ENCODE data around the gene DAP.
A peak's percentile ranks its signal among the peaks of the same experiment; 100 is the strongest.

The DAP gene

DNA sequence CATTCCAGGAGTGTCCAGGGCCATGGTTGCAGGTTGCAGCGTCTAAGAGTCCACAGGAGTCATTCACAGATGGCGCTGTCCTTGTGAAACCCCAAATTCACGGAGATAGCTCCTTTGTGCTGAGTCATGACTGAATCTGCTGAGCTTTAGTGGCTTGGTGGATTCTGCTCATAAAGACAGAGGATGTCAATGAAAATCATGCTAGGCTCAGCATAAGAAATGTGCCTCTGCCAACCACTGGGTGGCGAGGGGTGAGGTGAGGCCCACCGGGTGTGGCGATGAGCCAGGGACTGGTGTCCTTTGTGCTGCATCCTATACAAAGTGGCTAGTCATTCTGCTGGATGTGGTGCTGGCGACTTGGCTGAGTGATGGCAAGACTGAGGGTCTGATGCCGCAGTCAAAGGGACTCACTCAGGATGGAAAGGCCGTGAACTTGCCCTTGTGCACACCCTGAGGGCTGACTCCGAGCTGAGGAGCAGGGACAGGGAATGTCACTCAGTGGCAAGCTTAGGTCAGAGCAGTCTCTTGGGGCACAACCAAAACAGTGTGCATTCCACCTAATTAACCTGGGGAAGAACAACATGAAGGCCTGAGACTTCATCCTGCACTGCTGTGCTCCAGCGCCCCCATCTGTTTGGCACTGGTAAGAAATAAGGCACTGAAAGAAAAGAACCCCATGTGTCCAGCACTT lies 71.5 kb downstream of the DAP start:
- peak; percentile 31 for DNase-seq (ENCODE audit: low spot score)

DNA sequence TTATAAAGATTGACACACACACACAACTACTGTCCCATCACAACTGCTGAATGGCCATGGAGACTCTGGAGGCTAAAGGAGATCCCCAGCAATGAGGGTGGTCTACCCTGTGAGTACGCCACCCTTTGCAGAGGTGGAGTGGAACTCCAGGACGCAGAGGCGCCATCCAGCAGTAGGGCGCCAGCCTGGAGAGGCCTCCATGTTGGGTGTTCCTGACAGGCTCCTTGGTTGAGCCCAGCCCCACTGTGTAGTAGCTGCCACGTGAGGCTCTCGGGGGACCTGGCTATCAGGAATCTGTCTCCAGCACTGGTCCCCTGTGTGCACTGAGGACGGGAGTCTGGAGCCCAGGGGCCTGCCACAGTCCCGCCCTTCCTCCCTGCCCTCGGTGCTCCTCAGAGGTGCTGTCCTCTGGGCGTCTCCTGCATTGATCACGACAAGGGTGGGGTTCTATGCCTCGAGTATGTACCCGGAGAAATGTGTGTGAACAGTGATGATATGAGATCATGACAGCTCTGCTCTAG lies 72.3 kb downstream of the DAP start:
- no peak for DNase-seq (ENCODE audit: low spot score)

GRCh38 chr5:10686890-10687289 lies 74.1 kb downstream of the DAP start:
- DNase-seq (ENCODE audit: low spot score) = no peak

GRCh38 chr5:10685115-10685521 lies 75.9 kb downstream of the DAP start:
- no peak for DNase-seq (ENCODE audit: low spot score)

DNA sequence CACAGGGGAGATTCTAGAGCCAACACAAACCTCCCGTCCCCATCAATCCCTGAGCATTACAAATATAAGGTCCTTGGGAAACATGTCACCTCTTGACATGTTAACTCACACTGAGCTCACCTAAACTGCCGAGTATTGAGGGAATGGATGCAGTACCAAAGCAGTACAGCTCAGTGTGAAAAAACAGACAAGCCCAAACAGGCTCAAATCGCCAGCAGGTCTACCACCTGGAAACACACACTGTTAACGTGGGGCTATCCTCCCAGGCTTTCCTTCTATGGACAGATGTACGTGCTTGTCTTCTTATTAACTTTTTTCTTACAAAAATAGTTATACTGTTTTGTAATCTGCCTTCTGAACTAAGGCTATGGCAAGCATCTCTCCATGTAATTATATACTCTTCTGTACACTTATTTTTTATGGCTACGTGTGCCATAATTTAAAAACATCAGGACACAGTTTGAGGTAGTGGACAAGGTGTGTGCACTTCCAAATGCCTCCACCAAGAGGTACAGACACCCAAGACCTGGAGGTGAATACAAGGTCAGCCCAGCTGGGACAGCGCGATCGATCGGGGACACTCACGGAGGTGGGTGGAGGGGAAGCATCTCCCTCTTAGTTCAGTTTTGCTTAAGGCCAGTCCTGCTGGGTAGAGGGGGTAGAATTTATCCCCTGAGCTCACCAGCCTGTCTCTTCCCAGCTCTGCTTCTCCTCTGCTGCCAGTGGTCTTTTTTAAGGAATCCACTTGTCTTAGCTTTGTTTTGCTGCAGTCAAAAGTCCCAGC lies 76.5 kb downstream of the DAP start:
- no peak for DNase-seq (ENCODE audit: low spot score)

DNA sequence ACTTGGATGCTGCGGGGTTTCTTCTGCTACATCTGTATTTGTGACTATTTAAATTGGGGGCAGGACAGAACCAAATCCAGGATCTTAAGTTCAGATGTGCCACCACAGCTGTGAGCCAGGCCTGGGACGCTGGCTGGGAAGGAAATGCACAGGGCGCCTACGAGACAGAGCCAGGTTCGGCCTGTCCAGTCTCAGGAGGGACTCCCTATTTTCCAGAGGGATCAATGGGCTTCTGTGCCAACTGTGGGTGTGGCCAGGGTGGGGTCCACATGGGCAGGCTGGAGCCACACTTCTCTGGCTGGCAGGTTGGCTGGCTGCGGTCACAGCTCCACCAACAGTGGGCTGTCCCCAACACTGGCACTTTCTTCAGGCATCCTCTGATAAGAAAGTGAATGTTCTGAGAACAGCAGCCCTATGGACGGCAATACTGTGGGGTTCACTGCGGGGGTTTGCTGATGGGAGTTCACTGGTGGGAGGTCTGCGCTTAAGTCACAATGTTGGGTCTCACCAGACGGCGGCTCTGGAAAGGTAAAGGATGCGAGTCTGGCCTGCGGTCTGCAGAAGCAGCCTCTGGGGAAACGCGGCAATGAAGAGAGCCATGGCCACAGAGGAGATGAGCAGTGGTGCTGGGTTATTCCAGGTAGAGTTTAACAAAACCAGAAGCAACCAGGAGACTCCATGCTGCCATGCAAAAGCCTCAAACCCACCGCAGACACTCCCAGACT lies 78.1 kb downstream of the DAP start:
- DNase-seq (ENCODE audit: low spot score) = no peak

- DNase-seq (ENCODE audit: low spot score) = no peak
These were observed 79.0 kb downstream of the DAP start for GRCh38 chr5:10681731-10682679.

DNA sequence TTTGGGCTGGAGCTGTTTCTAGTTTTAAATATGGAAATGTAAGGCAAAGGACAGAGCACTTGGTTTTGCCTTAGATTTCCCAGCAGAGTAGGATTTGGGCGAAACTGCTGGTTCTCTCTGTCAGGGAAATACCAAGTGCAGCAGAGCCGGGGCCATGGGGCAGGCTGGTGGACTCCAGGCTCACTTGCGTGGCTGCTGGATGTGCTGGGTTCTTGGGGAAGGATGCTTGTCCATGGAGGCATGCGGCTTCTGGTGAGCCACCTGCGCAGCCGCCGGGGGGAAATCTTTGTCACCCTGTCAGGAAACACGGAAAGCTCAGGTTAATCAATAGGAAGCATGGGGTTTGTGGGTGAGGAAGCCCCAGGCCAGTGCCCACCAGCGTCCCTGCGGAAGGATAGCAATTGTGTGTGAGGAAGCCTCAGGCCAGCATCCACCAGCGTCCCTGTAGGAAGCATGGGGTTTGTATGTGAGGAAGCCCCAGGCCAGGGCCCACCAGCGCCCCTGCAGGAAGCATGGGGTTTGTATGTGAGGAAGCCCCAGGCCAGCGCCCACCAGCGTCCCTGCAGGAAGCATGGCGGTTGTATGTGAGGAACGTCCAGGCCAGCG lies 80.1 kb downstream of the DAP start:
- no peak for DNase-seq (ENCODE audit: low spot score)

DNA sequence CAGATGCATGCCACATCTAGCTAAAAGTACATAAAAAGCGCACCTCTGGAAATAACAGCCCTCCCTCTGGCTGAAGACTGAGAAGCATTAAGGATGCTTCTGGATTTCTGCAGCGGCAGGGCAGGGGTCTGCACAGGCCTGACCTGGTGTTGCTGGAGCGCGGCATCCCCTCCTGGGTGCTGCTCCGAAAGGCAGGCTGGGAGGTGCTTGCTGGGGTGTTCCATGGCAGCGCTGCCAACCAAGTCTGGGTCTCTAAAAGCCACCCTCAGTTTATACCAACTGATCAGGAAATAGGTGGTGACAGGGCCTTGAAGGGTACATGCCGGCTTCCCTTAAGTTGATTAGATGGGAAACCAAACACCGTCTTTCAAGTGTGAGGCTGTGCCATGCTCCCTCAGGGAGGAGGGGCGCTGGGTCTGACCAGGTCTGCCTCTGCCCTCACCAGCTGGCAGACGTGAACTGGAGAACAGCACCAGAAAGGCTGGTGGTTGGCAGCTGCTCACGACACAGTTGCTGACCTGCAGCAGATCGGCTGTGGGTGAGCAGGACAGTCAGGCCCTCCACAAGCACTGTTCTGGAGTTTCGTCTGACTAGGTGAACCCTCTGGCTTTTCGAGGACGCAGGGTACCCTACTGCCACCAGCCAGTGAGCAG lies 81.6 kb downstream of the DAP start:
- DNase-seq (ENCODE audit: low spot score) = no peak

DNA sequence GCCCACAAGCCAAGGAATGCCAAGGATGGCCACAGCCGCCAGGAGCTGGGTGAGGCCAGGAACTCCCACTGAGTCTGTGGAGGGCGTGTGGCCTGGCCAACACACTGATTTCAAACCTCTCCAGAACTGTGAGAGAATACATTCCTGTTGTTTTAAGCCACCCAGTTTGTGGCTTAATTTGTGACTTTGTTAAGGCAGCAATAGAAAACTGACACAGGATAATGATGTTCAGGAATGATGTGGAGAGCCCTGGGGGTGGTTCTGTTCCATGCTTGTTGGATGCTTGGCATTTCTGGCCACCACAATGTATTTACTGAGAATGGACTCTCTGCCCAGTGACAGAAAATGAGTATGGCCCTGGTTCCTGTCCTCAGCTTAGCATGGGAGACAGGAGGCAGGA lies 82.8 kb downstream of the DAP start:
- DNase-seq (ENCODE audit: low spot score) = no peak

GRCh38 chr5:10677533-10677932 lies 83.5 kb downstream of the DAP start:
- no peak for DNase-seq (ENCODE audit: low spot score)

- no peak for DNase-seq (ENCODE audit: low spot score)
These were observed 84.1 kb downstream of the DAP start for GRCh38 chr5:10676946-10677345.

- no peak for DNase-seq (ENCODE audit: low spot score)
These were observed 84.8 kb downstream of the DAP start for GRCh38 chr5:10676224-10676623.

GRCh38 chr5:10675177-10675700 lies 85.8 kb downstream of the DAP start:
- no peak for DNase-seq (ENCODE audit: low spot score)

- no peak for DNase-seq (ENCODE audit: low spot score)
These were observed 86.5 kb downstream of the DAP start for GRCh38 chr5:10674582-10674981.

DNA sequence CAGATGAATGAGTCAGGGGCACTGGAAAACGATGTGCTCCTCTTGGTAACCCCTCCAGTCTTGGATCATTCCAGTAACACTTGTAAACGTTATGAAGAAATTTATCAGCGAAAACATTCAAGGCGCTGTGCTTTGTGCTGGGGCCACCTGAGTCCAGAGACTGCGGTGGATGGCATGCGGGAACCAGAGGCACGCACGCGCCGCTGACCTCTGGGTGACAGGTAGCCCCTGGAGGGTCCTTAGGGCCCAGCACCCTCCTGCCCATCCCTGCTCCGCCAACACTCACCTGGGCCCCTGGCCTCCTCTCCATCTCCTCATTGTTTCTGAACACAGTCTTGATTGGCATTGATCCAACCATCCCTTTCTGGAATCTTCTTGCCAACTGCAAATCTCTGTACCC lies 86.9 kb downstream of the DAP start:
- DNase-seq (ENCODE audit: low spot score) = no peak

DNA sequence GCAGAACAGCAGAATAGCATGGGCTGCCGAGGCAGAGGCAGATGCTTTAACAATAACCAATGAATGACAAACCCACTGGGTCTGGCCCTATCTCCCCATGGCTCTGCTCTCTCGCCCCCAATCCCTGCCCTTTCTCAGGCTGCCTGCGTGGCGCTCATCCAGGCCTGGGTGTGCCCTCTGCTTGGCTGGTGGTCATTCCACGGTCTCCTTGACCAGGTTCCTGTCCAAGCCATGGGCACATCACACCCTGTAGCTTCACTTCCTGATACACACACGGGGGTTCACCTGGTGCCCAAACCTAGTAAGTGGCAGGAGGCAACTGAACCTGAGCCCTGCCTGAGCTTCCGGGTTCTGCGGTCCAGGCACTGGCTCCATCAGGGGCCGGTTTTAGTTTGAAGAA lies 87.6 kb downstream of the DAP start:
- no peak for DNase-seq (ENCODE audit: low spot score)

- no peak for DNase-seq (ENCODE audit: low spot score)
These were observed 88.0 kb downstream of the DAP start for GRCh38 chr5:10673017-10673389.

DNA sequence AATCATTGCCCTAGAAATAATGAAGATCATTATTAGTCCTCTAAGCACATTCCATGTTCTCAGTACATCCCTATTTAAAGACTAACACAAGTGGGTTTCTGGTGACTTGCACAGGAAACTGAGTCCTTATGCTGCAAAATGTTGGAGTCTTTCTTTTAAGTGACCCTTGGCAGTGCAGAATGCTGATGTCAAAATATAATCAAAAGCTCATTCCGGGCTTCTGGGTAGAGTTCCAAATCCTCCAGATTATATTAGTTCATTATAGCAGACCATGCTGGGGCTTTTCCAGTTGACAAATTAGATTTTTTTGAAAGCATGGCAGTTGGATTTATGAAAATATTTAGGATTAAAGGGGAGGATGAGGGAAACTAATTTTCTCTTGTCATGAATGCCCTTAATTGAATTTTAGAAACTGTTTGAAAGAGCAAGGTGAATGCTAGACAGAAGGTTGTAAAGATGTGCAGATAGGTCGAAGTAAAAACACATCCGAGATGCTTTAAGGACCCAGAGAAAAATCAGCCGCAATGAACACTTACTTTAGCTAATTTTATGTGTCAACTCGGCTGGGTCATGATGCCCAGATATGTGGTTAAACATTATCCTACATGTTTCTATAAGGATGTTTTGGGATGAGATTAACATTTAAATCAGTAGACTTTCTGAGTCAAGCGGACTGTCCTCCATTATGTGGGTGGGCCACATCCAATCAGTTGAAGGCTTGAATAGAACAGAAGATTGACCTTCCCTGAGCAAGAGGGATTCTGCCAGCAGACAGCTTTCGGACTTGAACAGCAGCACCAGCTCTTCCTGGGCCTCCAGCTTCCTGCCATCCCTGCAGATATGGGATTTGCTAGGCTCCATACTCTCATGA lies 88.7 kb downstream of the DAP start:
- no peak for DNase-seq (ENCODE audit: low spot score)

All from SW480 (cell line).